ENCODE measurements around the gene PLEKHO2.

DNA sequence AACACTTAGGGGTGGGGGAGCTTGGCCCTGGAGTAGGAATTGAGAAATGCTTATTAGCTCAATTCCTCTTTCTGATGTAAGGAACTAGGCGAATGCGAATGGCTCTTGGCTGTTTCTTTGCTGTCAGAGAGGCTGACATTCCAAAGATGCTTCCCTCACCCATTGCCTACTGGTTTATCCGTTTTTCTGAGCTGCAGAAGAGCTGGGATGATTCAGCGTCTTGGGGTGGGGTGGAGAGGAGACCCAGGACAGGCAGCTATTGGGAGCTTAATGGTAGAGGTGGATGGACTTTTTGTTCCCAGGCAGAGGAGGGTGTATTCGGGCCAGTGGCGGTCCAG lies 9.8 kb downstream of the PLEKHO2 start:
- TF ChIP-seq, protein P1, sequence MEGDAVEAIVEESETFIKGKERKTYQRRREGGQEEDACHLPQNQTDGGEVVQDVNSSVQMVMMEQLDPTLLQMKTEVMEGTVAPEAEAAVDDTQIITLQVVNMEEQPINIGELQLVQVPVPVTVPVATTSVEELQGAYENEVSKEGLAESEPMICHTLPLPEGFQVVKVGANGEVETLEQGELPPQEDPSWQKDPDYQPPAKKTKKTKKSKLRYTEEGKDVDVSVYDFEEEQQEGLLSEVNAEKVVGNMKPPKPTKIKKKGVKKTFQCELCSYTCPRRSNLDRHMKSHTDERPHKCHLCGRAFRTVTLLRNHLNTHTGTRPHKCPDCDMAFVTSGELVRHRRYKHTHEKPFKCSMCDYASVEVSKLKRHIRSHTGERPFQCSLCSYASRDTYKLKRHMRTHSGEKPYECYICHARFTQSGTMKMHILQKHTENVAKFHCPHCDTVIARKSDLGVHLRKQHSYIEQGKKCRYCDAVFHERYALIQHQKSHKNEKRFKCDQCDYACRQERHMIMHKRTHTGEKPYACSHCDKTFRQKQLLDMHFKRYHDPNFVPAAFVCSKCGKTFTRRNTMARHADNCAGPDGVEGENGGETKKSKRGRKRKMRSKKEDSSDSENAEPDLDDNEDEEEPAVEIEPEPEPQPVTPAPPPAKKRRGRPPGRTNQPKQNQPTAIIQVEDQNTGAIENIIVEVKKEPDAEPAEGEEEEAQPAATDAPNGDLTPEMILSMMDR (IDR thresholded peaks at IDR 0.05): no peak
- TF ChIP-seq ZFX (IDR thresholded peaks at IDR 0.05; ENCODE audit: borderline replicate concordance): no peak
